GM18951 (cell line): ENCODE measurements around the gene COLGALT1.
"Not testable (repeated sequence)": the region's sequence is repeated elsewhere in the genome, so short reads cannot be mapped to it uniquely, and the experiment has no call there.

Source experiments
- POLR2A ChIP-seq: IDR thresholded peaks from 4 replicates; pipeline ENCODE4 v1.6.1; 2011; ENCODE audit warnings: mild to moderate bottlenecking; ENCODE audit not compliant: insufficient read length, insufficient read depth; ENCODE audit errors: extremely low read depth
- in situ Hi-C: fragments of 300-500 bp; cut with MboI; formaldehyde crosslinking; loops from one replicate; pipeline ENCODE4 v1.12.0; 2022; ENCODE audit warnings: low sequenced_read_pairs, mixed read lengths, inconsistent platforms; ENCODE audit not compliant: unreplicated experiment

The COLGALT1 gene

DNA sequence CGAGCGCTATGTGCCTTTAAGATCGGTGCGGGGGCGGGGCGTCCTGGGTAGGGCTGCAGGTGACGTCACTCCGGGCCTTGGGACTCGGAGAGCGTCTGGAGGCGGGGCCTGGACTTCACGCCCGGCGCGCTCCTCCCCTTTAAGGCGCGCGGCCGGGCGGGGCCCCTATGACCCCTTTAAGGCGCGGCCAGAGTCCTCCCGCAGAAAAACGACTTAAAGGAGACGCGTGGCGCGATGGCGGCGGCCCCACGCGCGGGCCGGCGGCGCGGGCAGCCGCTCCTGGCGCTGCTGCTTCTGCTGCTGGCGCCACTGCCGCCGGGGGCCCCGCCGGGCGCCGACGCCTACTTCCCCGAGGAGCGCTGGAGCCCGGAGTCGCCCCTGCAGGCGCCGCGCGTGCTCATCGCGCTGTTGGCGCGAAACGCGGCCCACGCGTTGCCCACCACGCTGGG is at the start of gene COLGALT1:
COLGALT1 (plus strand) TSS at position 170 of the 449 bp plus-strand sequence; CDS start at position 235, 65 bp downstream.
- in situ Hi-C loops, result no loop called here
- TF ChIP-seq POLR2A, result peak; percentile 67

DNA sequence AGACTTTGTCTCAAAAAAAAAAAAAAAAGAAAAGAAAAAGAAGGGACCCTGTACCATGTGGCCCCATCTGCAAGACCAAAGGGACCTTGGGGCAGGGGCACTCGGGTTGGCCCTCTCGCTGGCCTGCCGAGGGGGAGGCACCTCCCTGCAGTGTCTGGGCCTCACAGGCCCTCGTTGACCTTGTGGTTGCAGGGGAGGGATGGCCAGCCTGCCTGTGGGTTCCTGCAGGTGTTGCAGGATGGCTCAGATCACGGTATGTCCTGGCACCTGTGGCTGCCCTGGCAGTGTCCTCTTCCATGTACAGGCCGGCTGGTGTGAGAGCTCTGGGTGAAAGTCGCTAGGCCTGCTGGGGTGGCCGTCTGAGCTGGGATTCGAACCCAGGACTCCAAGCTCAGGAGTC is 48.7 kb upstream of the COLGALT1 start:
- no peak for TF ChIP-seq POLR2A
- in situ Hi-C loops, result no loop called here

DNA sequence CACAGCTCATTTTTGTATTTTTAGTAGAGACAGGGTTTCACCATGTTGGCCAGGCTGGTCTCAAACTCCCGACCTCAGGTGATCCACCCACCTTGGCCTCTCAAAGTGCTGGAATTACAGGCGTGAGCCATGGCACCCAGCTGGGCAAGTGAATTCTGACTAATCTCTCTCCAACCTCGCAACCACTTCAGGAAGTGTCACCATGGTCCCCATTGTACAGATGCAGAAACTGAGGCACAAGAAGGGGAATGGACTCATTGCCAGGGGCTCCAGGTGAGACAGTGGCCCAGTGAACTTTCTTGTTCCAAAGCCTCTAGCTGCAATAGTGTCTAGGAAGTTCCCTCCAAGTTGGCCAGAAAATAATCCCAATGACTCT is 46.9 kb upstream of the COLGALT1 start:
- in situ Hi-C loops, result not testable (repeated sequence)

DNA sequence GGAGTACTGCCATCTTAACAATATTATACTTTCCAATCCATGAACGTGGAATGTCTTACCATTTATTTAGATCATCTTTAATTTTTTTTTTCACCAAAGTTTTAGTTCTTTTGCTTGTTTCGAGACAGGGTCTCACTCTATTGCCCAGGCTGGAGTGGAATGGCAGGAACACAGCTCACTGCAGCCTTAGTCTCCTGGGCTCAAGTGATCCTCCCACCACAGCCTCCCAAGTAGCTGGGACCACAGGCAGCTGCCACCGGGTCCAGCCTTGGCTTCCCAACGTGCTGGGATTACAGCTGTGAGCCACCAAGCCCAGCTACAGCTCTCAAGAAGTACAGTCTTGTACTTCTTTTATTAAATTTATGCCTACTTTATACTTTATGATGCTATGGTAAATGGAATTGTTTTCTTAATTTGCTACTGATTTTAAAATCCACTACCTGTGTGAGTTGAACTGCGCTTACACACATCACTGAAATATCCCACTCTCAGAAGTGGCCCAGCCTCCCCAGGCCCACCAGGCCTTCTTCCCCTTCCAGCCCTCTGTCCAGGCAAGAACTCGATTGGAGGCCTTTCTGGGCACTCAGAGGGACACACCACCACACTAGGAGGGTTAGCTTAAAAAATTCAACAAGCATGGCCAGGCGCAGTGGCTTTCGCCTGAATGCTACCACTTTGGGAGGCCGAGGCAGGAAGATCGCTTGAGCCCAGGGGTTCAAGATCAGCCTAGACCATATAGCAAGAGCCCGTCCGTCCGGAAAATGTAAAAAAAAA is 45.0 kb upstream of the COLGALT1 start:
- TF ChIP-seq POLR2A, result no peak
- in situ Hi-C loops, result no loop called here

DNA sequence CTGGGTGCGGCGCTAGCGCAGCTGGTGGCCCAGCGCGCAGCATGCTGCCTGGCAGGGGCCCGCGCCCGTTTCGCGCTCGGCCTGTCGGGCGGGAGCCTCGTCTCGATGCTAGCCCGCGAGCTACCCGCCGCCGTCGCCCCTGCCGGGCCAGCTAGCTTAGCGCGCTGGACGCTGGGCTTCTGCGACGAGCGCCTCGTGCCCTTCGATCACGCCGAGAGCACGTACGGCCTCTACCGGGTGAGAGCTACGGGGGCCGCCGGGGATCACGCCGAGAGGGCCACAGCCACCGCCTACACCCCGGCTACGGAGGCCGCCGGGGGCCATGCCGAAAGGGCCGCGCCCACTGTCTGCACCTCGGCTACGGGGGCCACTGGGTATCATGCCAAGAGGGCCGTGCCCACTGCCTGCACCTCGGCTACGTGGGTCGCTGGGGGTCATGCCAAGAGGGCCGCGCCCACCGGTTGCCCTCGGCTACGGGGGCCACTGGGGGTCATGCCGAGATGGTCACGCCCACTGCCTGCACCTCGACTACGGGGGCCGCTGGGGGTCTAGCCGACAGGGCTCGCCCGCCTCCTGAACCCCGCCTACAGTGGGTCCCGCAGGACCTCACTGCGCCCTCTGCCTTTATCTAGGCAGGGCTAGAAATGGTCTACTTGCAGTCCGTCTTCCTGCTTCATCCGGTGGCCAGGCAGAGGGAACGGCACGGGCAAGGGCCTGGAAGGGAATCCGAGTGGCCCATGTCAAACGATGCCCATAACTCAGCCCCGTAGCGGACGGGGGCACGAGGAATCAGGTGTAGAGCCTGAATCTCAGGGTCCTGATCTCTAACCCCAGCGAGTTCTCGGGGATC is 43.5 kb upstream of the COLGALT1 start:
- TF ChIP-seq POLR2A, result peak; percentile 42
- in situ Hi-C loops, result no loop called here

DNA sequence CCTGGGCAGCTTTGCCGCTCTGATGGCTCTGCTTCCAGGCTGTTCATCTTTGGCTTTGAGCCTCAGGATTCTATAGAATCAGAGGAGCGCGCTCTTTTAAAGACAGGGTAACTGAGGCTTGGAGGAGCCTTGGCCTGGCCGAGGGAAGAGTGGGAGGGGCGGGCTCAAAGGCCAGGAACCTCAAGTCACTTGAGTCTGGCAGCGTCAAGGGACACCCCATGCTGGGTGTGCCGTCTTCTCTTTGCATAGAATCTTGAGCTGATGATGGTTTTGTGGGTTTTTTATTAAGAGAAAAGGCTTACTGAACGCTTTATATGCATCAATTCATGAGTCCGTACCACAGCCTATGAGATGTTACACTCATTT is 42.9 kb upstream of the COLGALT1 start:
- TF ChIP-seq POLR2A, result no peak
- in situ Hi-C loops, result no loop called here

DNA sequence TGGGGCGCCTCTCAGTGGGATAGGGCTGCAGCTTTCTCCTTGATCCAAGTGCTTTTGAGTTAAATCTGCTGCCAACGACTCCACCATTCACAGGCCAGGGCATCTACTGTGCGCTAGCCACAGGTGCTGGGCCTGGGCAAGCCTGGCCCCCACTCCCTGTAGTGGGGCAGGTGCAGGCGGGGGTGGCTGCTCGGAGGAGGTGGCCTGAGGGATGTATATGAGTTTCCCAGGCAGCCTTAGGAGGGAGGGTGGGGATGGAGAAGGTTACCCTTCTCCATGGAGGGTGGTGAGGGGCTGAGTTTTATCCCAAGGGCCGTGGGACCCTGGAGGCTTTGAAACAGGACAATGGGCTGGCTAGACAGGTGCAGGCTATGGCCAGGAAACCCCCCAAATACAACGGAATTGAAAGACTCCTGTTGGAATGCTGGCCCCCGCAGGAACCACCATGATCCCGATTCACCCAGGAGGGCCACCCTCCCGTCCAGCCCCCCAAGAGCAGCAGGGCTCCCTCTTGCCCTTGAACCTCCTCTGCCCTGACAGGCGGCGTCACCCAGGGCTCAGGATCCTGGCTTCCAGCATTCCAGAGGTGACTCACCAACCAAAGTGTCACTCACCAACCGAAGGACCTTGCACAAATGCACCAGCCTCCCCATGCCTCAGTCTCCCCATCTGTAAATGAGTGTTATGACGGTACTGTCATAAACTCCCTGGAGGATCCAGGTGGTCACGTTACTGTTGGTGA is 39.9 kb upstream of the COLGALT1 start:
- in situ Hi-C loops, result no loop called here
- TF ChIP-seq POLR2A, result no peak

DNA sequence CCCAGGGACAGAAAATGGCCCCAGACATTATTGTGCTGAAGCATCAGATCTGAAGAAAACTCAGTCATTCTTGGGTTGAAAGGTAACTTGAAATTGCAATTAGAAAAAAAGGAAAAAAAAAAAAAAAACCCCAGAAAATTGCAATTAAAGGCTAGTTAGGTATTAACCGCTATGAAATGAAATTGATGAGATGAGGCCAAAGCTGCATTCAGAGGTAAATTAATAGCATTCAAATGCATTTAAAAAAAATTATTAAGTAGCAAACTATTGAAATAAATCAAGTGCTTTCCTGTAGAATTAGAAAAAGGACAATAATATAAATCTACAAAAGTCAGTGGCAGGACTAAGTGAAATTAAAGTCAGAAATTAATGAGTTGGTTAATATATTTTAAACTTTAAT is 37.6 kb upstream of the COLGALT1 start:
- no peak for TF ChIP-seq POLR2A
- in situ Hi-C loops, result no loop called here

DNA sequence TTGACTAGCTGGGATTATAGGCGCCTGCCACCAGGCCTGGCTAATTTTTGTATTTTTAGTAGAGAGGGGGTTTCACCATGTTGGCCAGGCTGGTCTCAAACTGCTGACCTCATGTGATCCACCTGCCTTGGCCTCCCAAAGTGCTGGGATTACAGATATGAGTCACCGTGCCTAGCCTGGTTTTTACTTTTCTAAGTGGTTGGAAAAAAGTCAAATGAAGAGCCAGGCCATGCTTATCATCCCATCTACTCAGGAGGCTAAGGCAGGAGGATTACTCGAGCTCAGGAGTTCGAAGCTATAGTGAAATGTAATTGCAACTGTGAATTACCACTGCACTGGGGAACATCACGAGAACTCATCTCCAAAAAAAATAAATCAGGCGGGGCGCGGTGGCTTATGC is 36.8 kb upstream of the COLGALT1 start:
- in situ Hi-C loops, result not testable (repeated sequence)

DNA sequence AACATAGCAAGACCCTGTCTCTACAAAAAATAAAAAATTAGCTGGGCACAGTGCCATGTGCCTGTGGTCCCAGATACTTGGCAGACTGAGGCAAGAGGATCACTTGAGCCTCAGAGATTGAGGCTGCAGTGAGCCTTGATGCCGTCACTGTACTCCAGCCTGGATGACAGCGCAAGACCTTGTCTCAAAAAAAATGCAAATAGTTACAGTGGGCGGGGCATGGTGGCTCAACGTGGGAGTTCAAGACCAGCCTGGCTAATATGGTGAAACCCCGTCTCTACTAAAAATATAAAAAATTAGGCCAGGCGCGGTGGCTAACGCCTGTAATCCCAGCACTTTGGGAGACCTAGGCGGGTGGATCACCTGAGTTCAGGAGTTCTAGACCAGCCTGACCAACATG is 35.5 kb upstream of the COLGALT1 start:
- in situ Hi-C loops, result no loop called here
- no peak for TF ChIP-seq POLR2A

DNA sequence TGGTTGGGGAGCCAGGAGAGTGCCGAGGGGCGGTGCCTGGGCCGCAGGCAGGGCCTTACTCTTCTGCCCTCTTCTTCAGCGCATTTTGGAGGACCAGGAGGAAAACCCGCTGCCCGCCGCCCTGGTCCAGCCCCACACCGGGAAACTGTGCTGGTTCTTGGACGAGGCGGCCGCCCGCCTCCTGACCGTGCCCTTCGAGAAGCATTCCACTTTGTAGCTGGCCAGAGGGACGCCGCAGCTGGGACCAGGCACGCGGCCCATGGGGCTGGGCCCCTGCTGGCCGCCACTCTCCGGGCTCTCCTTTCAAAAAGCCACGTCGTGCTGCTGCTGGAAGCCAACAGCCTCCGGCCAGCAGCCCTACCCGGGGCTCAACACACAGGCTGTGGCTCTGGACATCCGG is 34.6 kb upstream of the COLGALT1 start:
- in situ Hi-C loops, result no loop called here
- TF ChIP-seq POLR2A, result no peak

DNA sequence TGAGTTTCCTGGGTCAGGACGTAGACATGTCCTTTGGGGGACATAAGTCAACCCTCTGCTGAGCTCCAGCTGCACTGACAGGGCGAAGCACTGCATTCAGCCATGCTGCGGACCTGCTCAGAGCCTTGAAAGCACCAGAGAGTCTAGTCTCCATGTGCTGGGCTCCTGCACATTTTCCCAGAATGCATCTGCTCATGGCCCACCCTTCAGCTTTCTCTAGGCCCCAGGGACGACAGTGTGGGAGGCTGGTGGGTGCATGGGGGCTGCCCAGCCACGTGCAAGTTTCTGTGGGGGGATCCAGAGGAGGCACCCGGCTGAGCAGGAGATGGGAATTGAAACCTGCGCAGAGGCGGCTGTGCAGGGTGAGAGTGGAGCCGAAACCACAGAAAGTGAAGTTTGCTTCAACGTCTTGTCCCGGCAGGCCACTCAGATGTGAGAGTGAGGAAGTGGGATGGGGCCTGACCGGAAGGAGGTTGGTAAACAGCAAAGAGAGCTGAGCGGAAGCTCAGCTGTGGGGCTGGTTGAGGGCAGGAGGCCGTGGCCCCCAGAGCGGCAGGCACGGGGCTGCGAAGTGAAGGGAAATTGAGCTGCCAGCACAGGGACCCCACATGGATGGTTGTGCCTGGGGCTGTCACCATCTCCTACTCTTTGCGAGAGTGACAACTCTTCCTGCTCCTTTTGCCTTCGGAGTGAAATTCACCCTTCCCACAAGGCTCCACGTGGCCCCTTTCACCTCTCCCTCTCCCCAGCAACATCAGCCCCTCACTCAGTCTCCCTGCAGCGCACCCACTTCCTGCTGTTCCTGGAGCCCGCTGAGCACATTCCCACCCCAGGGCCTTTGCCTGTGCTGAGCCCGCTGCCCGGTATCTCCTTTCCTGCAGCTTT is 32.2 kb upstream of the COLGALT1 start:
- peak; percentile 70 for TF ChIP-seq POLR2A
- in situ Hi-C loops, result no loop called here

DNA sequence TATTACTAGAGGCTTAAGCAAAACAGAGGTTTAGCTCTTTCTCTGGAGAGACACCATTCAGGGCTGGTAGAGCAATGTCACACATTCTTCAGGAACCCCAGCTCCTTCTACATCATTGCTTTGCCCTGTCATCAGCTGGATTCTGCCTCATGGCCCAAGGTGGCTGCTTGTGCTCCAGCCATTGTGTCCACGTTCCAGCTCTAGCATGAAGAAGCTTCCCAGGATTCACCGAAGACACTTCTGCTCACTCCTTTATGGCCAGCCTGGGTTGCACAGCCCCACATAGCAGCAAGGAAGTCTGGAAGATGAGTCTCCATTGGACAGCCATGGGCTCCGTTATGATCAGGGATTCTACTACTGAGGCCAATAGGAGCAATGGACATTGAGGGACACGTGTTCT is 30.8 kb upstream of the COLGALT1 start:
- in situ Hi-C loops, result no loop called here

More for the DNA sequence above, 30.8 kb upstream of the COLGALT1 start:
- TF ChIP-seq POLR2A, result no peak
